Measurements from ENCODE around the gene ATP6V1G2. TPM values are rescaled to one million over a fixed set of nuclear protein-coding genes. Genes with fewer than 3 reads are reported as not detected.

ATP6V1G2 gene
- total RNA-seq, 4 donors from 2014 or later = 1.2 to 1.6 TPM; not detected in 2

GRCh38 chr6:31538805-31539400, 7.5 kb downstream of the ATP6V1G2 start:
- Histone ChIP-seq H3K36me3 (no peaks in the 10 kb centered on the region), H3K27me3 (no peaks in the 10 kb centered on the region), H3K4me3 (no peak overlapping the region), H3K4me1 (peaks cover 6% of the 10 kb centered on the region in 2 donors), H3K9me3 (no peaks in the 10 kb centered on the region), H3K27ac (no peak overlapping the region)
- intact Hi-C loops (cut with DNase I; ENCODE audit: low total_unique reads) = no loop called here
- no peak for DNase-seq
- TF ChIP-seq CTCF (IDR thresholded peaks at IDR 0.05) (no peak), POLR2A (IDR thresholded peaks at IDR 0.05) (no peak)

GRCh38 chr6:31535538-31536324, 10.7 kb downstream of the ATP6V1G2 start:
- TF ChIP-seq POLR2A (IDR thresholded peaks at IDR 0.05) (no peak), CTCF (IDR thresholded peaks at IDR 0.05) (no peak)
- no peaks in the 10 kb centered on the region for H3K27me3 ChIP-seq
- no peak for DNase-seq
- intact Hi-C loops (cut with DNase I; ENCODE audit: low total_unique reads) = no loop called here
- no peak overlapping the region for H3K27ac ChIP-seq
- no peak overlapping the region for H3K4me3 ChIP-seq
- no peaks in the 10 kb centered on the region for H3K9me3 ChIP-seq
- H3K4me1 ChIP-seq = peaks cover 6% of the 10 kb centered on the region in 2 donors
- no peaks in the 10 kb centered on the region for H3K36me3 ChIP-seq

- no peak for DNase-seq
- TF ChIP-seq CTCF (IDR thresholded peaks at IDR 0.05) (no peak), POLR2A (IDR thresholded peaks at IDR 0.05) (no peak)
- H3K9me3 ChIP-seq = no peaks in the 10 kb centered on the region
- H3K36me3 ChIP-seq = no peaks in the 10 kb centered on the region
- H3K4me1 ChIP-seq = no peaks in the 10 kb centered on the region
- H3K27ac ChIP-seq = no peak overlapping the region
- no peak overlapping the region for H3K4me3 ChIP-seq
- intact Hi-C loops (cut with DNase I; ENCODE audit: low total_unique reads) = no loop called here
- H3K27me3 ChIP-seq = no peaks in the 10 kb centered on the region
These were observed 11.8 kb downstream of the ATP6V1G2 start for GRCh38 chr6:31534521-31535040.

- Histone ChIP-seq H3K27ac (no peak overlapping the region), H3K4me1 (no peaks in the 10 kb centered on the region), H3K36me3 (no peaks in the 10 kb centered on the region), H3K4me3 (no peak overlapping the region), H3K27me3 (no peaks in the 10 kb centered on the region), H3K9me3 (no peaks in the 10 kb centered on the region)
- TF ChIP-seq CTCF (IDR thresholded peaks at IDR 0.05) = no peak
- TF ChIP-seq POLR2A (IDR thresholded peaks at IDR 0.05) = no peak
- DNase-seq = no peak
- intact Hi-C loops (cut with DNase I; ENCODE audit: low total_unique reads) = no loop called here
These were observed 12.4 kb downstream of the ATP6V1G2 start for GRCh38 chr6:31534011-31534410.

- H3K36me3 ChIP-seq = no peaks in the 10 kb centered on the region
These were observed 13.0 kb downstream of the ATP6V1G2 start for GRCh38 chr6:31533455-31533841.

More at GRCh38 chr6:31533455-31533841, 13.0 kb downstream of the ATP6V1G2 start:
- no peaks in the 10 kb centered on the region for H3K9me3 ChIP-seq
- H3K4me1 ChIP-seq = no peaks in the 10 kb centered on the region
- H3K27me3 ChIP-seq = no peaks in the 10 kb centered on the region
- no peak overlapping the region for H3K4me3 ChIP-seq
- intact Hi-C loops (cut with DNase I; ENCODE audit: low total_unique reads) = no loop called here
- TF ChIP-seq POLR2A (IDR thresholded peaks at IDR 0.05) = no peak
- TF ChIP-seq CTCF (IDR thresholded peaks at IDR 0.05) = no peak
- H3K27ac ChIP-seq = no peak overlapping the region
- DNase-seq = no peak

Data from uterus (tissue), 4 donors.